ENCODE data around the gene MMP17.
"Not testable (repeated sequence)": the region's sequence is repeated elsewhere in the genome, so short reads cannot be mapped to it uniquely, and the experiment has no call there.

Gene MMP17

GRCh38 chr12:131867471-131867870, 39.3 kb downstream of the MMP17 start:
- DNase-seq, result no peak

DNA sequence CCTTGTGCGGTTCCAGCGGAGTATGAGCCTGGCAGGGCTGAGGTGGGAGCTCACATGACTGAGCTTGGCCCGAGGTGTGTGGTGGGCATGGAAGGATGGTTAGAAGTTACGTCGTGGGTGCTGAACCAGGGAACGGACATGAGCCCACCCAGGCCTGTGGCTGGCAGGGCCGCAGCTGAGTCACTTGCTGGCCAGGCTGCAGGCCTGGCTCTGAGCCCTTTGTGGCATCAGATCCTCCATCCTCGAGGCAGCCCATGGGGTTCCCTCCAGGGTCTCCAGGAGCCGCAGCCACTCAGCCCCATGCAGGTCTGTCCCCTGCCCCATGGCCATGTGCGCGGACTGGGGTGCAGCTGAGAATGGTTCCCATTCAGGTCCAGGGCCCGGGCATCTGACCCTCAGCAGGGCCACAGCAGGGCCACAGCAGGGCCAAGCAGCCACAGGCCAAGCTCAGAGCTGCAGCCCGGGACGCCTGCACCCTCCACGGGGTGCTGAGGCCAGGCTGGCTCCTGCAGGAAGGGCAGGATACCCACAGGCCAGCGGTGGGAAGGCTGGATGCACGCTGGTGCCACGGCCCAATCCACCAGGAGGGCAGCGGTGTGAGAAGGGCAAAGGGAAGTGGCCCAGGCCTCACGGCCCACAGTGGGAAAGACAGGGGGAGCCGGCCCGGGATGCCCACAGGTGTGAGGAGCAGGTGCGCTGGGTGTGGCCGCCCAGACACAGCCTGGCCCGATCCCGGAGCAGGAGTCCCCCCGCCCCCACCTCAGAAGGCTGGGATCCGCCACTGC, 39.9 kb downstream of the MMP17 start:
- no peak for DNase-seq

GRCh38 chr12:131869871-131870418, 41.8 kb downstream of the MMP17 start:
- no peak for DNase-seq

DNA sequence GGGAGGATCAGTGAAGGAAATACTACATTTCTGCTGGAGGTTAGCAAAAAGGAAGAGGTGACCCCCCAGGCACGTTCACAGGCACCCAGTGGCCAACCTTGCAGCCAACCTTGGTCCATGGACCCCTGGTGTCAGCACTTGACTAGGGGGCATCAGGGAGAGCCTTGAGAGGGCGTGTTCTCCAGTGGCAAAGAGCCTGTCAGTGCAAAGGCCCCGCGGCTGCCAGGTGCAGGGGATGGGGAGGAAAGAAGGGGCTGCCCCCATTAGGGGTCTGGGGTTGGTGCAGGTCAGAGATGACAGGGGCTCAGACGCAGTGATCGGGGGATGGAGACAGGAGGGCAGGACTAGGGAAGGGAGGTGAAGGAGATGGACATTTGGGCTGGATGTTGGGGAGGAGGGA, 43.5 kb downstream of the MMP17 start:
- DNase-seq, result no peak

- DNase-seq, result no peak
These were observed 44.2 kb downstream of the MMP17 start for GRCh38 chr12:131872154-131873051.

DNA sequence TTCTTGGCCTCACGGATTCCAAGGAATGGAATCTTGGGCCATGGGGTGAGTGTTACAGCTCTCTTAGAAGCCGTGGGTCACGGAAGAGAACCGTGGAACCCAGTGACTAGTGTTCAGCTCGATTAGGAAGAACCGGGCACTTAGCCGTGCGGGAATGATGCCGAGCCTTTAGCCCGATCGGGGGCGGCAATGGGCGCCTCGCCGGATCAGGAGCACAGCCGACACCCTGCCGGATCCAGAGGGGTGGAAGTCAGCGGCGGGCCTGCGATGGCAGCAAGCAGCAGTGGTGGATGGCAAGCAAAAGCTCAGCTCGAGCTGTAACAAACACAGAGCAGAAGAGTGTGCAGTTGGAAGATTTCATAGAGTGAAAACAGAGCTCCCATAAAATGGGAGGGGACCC, 45.1 kb downstream of the MMP17 start:
- no peak for DNase-seq

DNA sequence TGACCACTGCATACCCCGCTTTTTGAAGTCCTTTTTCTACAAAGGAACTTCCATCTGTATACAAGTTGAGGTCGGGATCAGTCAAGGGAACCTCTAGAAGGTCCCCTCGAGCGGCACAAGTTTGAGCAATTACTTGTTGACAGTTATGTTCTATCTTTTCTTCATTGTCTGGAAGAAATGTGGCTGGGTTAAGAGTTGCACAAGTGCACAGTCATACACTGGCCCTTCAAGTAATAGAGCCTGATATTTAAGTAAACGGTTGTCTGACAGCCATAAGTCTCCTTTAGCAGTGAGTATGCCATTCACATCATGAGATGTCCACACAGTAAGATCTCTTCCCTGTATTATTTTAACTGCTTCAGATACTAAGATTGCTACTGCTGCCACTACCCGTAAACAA, 46.8 kb downstream of the MMP17 start:
- DNase-seq, result not testable (repeated sequence)

- DNase-seq, result not testable (repeated sequence)
These were observed 49.0 kb downstream of the MMP17 start for GRCh38 chr12:131877216-131877615.

GRCh38 chr12:131878436-131878835, 50.2 kb downstream of the MMP17 start:
- DNase-seq, result not testable (repeated sequence)

GRCh38 chr12:131882804-131883520, 54.8 kb downstream of the MMP17 start:
- no peak for DNase-seq

DNA sequence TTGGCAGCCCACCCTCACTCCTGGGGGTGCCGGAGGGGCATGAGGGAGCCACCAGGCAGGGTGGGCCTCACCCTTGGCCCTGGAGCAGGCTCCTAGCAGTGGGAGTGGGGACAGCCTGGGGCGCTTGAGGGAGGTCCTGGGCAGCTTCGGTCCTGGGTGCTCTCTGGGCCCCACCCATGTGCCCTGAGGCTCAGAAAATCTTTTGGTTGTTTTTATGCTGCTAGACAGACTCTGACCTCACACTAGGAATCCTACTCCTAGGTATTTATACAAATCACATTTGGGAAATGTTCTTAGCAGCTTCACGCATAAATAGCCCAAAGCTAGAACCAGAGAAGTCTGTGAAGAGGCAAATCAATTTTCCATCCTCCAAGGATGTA, 55.3 kb downstream of the MMP17 start:
- DNase-seq, result no peak

- DNase-seq, result not testable (repeated sequence)
These were observed 56.9 kb downstream of the MMP17 start for GRCh38 chr12:131885076-131885475.

GRCh38 chr12:131885543-131886057, 57.4 kb downstream of the MMP17 start:
- DNase-seq, result no peak

DNA sequence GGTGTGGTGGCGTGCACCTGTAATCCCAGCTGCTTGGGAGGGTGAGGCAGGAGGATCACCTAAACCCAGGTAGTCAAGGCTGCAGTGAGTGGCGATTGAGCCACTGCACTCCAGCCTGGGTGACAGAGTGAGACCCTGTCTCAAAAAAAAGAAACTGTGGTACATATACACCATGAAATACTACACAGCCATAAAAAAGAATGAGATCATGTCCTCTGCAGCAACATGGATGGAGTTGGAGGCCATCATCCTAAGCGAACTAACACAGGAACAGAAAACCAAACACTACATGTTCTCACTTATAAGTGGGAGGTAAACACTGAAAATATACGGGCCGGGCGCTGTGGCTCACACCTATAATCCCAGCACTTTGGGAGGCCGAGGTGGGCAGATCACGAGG, 63.5 kb downstream of the MMP17 start:
- DNase-seq, result not testable (repeated sequence)

GRCh38 chr12:131892711-131893604, 64.8 kb downstream of the MMP17 start:
- no peak for DNase-seq

DNA sequence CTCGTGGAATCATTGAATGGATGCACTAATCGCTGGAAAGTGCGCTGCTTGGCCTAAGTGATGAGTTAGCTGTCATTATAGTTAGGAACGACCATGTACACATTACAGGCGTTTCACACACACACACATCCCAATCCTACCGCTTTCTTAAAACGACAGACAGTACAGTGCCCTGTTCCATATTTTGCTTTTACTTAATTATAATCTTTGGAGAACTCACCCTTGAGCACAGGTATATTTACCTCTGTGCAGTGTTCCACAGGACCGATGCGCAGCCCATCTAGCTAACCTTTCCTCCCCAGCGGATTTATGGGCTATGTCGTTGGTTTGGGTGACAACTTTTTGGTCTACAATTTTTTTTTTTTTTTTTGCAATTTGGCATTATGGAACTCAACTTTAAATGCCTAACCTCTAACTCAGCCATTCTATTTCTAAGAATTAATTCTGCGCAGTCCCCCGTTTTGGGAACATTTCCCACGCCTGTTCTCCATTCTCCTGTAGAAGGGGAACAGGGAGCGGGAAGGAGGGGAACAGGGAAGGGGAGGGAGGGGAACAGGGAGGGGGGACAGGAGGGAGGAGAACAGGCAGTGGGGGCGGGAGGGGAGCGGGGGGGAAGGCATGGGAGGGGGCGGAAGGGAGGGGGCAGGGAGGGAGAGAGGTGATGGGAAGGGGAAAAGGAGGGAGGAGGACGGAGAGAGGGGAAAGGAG, 65.6 kb downstream of the MMP17 start:
- DNase-seq, result no peak

- DNase-seq, result peak; percentile 92 to 93
These were observed 66.2 kb downstream of the MMP17 start, which contains the start of gene ULK1 for GRCh38 chr12:131894313-131894860. ULK1 (plus strand) TSS chr12:131894622; CDS start chr12:131895002, 380 bp downstream.

DNA sequence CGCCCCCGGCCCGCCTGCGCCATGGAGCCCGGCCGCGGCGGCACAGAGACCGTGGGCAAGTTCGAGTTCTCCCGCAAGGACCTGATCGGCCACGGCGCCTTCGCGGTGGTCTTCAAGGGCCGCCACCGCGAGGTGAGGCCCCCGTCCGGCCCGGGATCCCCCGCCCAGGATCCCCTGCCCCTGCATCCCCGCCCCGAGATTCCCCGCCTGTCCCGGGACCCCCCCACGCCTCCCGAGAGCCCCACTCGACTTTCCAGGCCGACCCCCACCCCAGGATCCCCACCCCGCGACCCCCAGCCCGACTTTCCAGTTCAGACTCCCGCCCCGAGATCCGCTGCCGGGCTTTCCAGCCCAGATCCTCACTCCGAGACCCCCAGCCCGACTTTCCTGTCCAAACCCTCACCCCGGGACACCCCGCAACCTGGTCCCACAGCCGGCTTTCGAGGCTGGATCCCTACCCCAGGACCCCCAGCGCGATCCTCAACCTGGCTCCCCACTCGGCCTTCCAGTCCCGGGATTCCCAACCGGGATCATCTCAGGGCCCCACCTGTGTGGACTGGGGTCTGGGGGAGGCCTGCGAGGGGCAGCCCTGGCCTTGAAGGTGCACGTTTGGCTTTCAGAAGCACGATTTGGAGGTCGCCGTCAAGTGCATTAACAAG, 66.9 kb downstream of the MMP17 start:
- DNase-seq, result peak; percentile 8 to 20

DNA sequence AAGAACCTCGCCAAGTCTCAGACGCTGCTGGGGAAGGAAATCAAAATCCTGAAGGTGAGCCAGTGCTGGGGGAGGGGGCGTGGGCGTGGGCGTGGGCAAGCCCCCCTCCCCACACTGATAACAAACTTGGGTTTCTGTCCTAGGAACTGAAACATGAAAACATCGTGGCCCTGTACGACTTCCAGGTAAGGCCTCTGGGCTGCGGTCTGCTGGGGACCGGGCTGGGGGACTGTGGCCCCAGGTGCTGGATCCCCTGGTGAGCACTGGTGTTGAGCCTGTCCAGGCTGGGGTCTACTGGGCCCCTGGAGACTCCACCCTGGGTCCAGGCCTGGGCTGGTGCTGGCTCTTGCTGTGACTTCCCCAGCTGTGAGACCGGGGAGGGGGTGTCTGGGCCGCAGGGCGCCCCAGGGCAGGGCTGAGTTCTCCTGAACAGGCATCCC, 67.5 kb downstream of the MMP17 start:
- DNase-seq, result peak in 1 of 2 experiments; percentile 9
